ENCODE data around the gene ACOX1. TPM values are rescaled to one million over a fixed set of nuclear protein-coding genes. Genes with fewer than 3 reads are reported as not detected.

ACOX1 gene
- total and polyA plus RNA-seq, 2 of the 13 experiments (the other 11 are each of a cell fraction or from before 2014, with no cell fraction given): 86.4 to 120 TPM

GRCh38 chr17:75945211-75945610 lies 33.8 kb downstream of the ACOX1 start:
- Histone ChIP-seq H3K4me3 (replicated peaks in 1 of 3; ENCODE audit: insufficient read depth in 1 of 3, low read depth in 2 of 3, low read length in 3 of 3) (no peak overlapping the region), H3K36me3 (replicated peaks in 1 of 2; ENCODE audit: control insufficient read depth in 1 of 2, insufficient read depth in 2 of 2, low read length in 2 of 2) (peaks cover 31 to 48% of the 10 kb centered on the region in 2 experiments), H3K4me2 (ENCODE audit: low read depth, low read length) (no peak overlapping the region), H3K4me1 (ENCODE audit: insufficient read depth, low read length) (peaks cover 15% of the 10 kb centered on the region), H2AFZ (ENCODE audit: low read length) (no peak overlapping the region), H4K20me1 (ENCODE audit: insufficient read depth, low read length) (no peaks in the 10 kb centered on the region), H3K27ac (ENCODE audit: extremely low read length, insufficient read depth, low read length) (no peak overlapping the region), H3K79me2 (ENCODE audit: insufficient read depth, low read length) (no peaks in the 10 kb centered on the region), H3K27me3 (ENCODE audit: control insufficient read depth in 1 of 2, insufficient read depth in 2 of 2, low read length in 2 of 2) (no peaks in the 10 kb centered on the region; a peak in 1 of 5 replicates), H3K9ac (ENCODE audit: insufficient read depth, low read depth, low read length) (no peak overlapping the region), H3K9me3 (ENCODE audit: low read length) (no peaks in the 10 kb centered on the region)
- ChIA-PET POLR2A (interaction anchor here (2.1 kb wide), 1 partner anchor 40 kb away, joined by 4 read pairs; the partner anchor contains the start of gene MRPL38), CTCF (ENCODE audit: low intra/inter-chr PET ratio, low total read pairs) (no interaction called here)
- in situ Hi-C loops (cut with HindIII; ENCODE audit: extremely low pct_ligation_motif_present, low pct_unique_long_range_greater_than_20kb) (no loop called here), intact Hi-C loops (cut with micrococcal nuclease; ENCODE audit: unreplicated experiment) (no loop called here)
- ATAC-seq (no peak), FAIRE-seq (no peak), DNase-seq (ENCODE audit: low spot score) (no peak)
- no TSS peak for BruUV-seq (replicated peaks)
- TF ChIP-seq ZNF652 (CRISPR knock-in tag; IDR thresholded peaks at IDR 0.05; ENCODE audit: borderline replicate concordance, low read depth) (0 out of 2 replicates have a peak, but pooled peaks have one; percentile 20), PAF1 (CRISPR knock-in tag; IDR thresholded peaks at IDR 0.05) (peak; percentile 41; the same call in 1 of the 2 replicates), ZBTB4 (CRISPR knock-in tag; IDR thresholded peaks at IDR 0.05; ENCODE audit: borderline replicate concordance) (no peak), GTF2F1 (IDR thresholded peaks at IDR 0.05; ENCODE audit: low read length) (no peak), ZNF337 (CRISPR knock-in tag; IDR thresholded peaks at IDR 0.05; ENCODE audit: borderline replicate concordance, low read depth) (no peak), ATF3 (CRISPR knock-in tag; IDR thresholded peaks at IDR 0.05) (no peak), ZNF207 (IDR thresholded peaks at IDR 0.05; ENCODE audit: borderline replicate concordance) (no peak)
- 89% methylated on average over 2 of the region's 2 CpGs for WGBS (ENCODE audit: low lambda C conversion rate)
